HG03432 (cell line): ENCODE results near the gene PHACTR1.

Experiments
- ATAC-seq: cut with Tn5 transposase; IDR thresholded peaks from one replicate; pipeline ENCODE4 v1.9.1; 2021; ENCODE audit warnings: mild to moderate bottlenecking, moderate library complexity; ENCODE audit not compliant: unreplicated experiment

PHACTR1 gene

DNA sequence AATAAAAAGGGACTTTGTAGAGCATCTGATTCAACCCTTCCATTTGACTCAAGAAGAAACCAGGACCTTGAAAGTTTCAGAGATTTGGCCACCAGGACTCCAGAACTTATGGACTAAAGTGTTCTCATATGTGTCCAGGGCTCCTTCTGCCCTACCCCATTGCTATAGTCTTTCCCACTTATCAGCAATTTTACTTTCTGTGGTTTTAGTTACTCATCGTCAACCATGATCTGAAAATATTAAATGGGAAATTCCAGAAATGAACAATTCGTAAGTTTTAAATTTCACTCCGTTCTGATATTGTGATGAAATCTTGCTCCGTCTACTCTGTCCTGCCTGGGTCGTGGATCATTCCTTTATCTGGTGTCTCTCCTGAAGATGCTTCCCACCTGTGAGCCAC is 259.8 kb downstream of the PHACTR1 start:
- no peak for ATAC-seq

DNA sequence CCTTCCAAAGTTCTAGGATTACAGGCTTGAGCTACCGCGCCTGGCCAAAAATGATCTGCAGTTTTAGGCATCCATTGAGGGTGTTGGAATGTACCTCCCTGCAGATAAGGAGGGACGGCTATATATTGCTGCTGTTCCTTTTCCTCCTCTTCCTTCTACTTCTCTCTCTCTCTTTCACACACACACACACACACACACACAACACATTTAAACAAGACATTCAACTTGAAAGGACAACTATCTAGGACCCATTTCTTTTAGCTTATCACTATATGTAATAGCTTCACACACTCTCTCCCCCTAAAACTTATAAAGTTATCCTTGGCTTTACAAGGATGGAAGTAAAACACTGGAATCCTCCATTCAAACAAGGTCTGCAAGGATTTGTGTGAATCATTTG is 260.6 kb downstream of the PHACTR1 start:
- no peak for ATAC-seq

DNA sequence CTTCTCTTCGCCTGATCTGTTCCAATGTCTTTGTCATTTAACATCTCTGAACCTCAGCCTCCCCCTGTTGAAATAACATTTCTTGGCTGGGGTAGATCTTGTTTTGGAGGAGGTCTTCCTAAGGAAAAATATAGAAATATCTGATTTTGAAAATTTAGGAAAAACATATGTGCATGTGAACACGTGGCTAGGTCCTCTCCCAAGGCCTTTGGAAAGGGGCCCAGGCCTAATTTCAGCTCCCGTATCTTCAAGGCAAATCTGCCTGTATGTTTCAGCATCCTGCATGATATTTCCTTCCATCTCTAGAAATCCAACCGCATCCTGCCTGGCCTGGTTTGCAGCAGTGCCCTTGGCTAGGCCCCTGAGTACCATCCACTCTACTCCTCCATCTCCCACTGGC is 261.2 kb downstream of the PHACTR1 start:
- ATAC-seq: no peak

GRCh38 chr6:12980741-12981140 is 264.2 kb downstream of the PHACTR1 start:
- ATAC-seq: no peak

DNA sequence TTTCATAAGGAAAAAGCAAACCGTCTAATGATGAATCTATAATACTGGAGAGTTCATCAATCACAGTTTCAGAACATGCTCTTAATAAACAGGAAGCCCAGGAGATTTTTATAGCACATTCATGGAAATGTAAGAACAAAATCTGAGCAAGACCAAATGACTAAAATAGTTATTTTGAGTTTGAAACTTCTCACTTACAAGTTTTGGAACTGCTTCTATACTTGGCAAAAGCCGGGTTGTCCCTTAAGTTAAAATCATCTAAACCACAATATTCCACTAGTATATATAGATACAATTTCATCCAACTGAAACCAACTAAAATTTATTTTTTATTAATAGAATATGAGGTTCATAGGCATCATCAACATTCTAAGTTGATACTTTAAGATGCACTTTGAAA is 268.2 kb downstream of the PHACTR1 start:
- no peak for ATAC-seq

GRCh38 chr6:12987783-12988182 is 271.2 kb downstream of the PHACTR1 start:
- ATAC-seq: no peak

- ATAC-seq: no peak
Observed at GRCh38 chr6:12990162-12990561, 273.6 kb downstream of the PHACTR1 start.

- ATAC-seq: no peak
Observed at GRCh38 chr6:12991435-12991834, 274.9 kb downstream of the PHACTR1 start.

GRCh38 chr6:12992770-12993169 is 276.2 kb downstream of the PHACTR1 start:
- no peak for ATAC-seq

DNA sequence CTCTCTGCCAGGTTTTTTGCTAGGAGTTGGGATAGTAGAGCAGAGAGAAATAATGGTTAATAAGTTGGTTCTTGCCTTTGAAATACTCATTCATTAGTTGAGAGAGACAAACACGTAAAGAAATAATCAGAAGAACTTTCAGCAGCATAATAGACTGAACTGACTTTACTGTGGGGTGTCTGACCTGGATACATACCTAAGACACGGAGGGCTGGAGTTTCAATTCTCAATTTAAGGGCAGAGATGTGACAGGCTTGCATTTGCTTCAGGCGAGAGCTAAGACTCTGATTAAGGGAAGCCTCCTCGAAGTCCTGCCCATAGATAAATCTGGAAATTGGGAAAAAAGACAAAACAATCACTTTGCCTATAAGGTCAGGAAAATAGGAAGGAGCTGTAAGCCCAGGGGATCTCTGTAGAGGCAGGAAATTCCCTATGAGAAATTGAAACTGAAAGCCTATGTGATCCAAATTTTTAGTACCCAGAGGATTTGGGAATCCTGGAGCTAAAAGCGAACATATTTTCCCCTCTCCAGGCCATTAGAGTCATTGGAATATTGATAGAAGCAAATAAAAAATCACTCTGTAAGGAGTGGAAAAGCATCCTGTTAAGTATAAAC is 276.8 kb downstream of the PHACTR1 start:
- ATAC-seq: no peak

DNA sequence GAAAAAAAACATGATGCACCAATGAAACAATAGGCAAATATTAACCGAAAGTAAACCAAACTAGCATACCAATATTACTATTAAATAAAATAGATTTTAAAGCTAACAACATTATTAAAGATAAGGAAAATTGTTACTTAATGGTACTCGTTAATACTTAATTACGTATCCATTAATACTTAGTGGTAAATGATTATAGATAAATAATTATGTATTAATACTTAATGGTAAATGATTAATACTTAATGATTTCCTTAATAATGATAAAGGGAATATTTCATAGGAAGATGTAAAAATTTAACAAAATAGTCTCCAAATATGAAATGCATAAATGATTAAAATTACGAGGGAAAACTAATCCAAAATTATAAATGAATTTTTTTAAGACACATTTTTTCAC is 278.9 kb downstream of the PHACTR1 start:
- no peak for ATAC-seq

DNA sequence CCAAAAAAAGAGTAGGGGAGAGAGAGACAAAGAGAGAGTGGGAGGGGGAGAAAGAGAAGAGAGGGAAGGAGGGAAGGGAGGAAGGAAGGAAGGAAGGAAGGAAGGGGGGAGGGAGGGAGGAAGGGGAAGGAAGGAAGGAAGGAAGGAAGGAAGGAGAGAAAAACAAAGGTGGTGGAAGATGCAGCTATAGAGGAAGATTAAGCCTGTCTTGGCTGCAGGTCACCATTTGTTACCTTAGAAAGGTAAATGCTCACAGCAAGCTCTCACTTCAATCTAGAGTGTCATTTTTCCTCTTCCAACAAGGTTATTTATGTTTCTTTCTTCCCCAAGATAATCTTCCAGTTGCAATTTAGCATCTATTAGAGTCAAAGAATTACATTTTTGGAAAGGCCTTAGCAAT is 284.0 kb downstream of the PHACTR1 start:
- ATAC-seq: no peak

DNA sequence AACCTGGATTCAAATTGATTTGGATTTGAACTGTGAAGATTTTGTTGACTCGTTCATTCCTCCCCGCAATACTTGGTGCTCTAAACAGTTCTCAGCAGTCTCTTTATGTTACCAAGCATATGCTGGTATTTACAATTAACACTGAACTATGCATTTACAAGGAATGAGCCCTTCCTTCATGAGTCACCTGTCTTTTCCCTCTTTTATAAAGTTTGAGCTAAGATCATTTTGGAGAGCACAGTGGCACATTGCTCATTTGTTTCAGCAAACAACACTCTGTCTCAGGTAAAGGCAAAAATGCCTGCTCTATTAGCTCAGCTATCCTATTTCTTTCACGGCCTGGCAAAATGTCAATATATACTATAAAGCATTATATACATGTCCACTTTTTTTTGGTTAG is 285.4 kb downstream of the PHACTR1 start:
- ATAC-seq: no peak

DNA sequence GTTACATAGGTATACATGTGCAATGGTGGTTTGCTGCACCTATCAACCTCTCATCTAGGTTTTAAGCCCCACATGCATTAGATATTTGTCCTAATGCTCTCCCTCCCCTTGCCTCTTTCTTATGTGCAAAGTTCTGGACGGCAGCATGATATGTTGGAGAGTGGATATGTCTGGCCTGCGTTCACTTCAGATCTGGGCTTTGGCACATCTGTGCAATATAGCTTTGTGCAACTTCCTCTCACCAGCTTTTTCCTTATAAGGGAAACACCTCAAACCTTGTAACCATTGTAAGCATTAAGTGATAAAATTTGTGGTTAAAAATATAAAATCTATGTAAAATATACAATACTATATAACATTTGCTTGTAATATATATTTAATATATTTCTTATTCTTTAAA is 288.0 kb downstream of the PHACTR1 start:
- ATAC-seq: no peak

DNA sequence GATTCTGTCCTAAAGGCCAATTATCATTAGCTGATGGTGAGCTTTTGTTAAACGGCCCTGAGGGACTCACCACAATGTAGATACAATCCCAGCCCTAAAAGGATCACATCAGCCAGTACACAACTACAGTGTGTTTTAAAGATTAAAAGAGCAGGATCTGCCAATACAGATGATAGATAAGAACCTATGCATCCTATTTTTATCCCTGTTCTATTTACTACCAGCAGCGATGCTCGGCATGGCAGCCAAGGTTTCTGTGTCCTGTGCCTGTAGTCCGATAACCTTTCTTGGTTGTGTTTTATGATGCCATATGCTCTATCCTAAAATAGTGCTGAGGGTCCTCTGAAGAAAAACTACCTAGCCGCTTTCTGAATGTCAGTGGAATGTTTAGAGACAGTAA is 289.4 kb downstream of the PHACTR1 start:
- no peak for ATAC-seq

DNA sequence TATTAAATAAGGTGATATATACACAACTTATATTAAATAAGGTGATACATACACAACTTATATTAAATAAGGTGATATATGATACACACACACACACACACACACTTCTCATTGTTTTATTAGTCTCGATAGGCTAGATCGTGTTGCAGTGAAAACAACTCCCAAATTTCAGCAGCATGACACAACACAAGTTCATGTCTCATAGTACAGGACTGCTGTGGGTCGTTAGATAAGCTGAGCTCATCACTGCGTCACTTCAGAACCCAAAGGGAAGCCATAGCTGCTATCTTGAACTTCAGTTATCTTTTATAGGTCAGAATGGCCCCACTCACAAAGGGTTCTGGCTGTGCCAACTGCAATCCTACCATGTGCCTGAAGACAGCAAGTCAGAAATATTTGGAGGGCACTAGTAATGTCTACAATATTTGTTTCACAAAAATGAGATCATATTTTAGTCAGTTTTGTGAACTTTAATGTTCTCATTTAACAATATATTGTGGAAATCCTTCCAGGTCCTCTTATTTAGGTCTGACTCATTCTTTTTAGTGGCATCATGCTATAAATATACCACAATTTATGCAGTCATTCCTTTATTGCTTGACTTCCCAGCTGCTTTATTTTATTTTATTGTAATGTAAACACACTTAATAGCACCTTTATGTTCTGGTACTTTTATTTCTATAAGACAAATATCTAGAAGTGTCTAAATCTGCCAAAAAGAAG is 290.2 kb downstream of the PHACTR1 start:
- ATAC-seq: no peak

DNA sequence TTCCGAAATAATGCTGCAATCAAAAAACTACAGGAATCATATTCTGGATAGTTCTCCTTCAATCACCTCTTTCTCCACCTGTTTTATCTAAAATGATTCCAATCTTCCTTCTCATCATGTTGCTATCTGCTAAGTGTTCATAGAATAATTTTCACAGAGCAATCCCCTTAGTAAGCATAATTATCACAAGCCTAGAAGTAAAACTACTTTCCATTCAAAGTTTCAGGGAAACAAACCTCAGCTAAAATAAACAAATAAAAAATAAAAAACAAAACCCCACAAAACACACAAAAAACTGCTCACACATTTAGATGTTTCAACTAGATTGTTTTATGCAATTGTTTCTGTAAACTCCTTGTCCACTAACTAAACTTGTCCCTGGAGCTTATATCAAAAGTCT is 291.2 kb downstream of the PHACTR1 start:
- no peak for ATAC-seq

- ATAC-seq: no peak
Observed at GRCh38 chr6:13009031-13009430, 292.5 kb downstream of the PHACTR1 start.

- no peak for ATAC-seq
Observed at GRCh38 chr6:13009461-13009860, 292.9 kb downstream of the PHACTR1 start.

DNA sequence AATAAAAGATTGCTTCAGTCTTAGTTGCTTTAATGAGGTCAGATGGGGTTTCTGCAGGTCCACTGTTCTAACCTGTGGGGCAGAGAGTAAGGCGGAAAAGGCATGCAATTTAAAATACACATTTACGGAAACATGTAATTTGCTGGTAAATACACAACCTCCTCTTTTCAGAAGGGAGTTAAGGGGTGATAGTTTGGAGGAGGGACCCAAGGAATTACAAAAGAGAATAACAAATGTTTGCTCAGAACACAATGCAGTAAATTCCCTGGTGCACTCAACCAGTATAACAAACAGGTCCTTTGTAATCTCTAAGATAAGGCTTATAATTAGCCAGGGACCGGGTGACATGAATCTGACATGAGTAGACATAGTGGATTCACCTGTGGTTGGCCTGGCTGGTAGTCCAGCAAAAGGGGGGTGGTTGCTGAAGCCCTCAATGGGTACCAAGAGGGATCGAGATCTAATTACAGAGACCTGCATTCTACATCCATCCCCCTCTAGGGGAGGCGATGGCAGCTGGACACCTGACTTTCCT is 295.1 kb downstream of the PHACTR1 start:
- no peak for ATAC-seq

- ATAC-seq: no peak
Observed at GRCh38 chr6:13012296-13012695, 295.7 kb downstream of the PHACTR1 start.

DNA sequence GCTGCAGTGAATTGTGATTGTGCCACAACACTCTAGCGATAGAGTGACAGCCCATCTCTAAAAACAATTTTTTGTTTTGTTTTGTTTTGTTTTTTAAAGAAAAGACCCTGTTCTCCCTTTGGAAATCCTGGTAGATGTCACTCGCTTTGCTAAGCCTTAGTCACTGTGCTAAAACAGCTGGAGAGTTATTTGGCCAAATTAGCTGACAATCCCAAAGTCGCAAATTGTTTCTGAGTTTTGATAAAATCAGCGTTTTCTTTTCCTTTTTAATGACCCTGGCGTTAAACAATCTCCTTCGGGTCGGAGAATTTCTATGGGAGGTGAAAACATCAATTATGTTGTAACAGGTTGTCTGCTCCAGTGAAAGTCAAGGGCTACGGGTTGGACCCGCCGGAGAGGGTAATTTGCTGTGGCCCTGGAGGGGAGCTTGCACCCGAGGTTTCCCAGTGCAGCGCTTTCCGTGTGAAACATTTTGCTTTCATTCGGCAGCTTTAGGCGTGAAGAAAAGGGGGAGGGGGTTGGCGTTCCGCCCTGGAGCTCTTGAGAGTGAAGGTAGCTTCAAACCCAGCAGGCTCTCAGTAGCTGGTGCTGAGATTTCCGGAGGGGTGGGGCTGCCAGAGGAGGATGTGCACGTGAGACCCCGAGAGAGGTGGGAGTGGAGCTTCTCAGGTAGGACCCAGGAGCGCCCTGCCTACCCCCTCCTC is 296.6 kb downstream of the PHACTR1 start:
- no peak for ATAC-seq
